Measurements from ENCODE around the gene OSGIN1. TPM values are rescaled to one million over a fixed set of nuclear protein-coding genes. Genes with fewer than 3 reads are reported as not detected.

OSGIN1 gene
- total RNA-seq, 1 donor from 2014 or later, result 12.5 TPM

GRCh38 chr16:83951544-83951943 is 1.5 kb upstream of the OSGIN1 start:
- no peak for TF ChIP-seq CTCF (IDR thresholded peaks at IDR 0.05; ENCODE audit: borderline replicate concordance)
- no peak for DNase-seq
- peaks cover 39% of the 10 kb centered on the region for H3K4me1 ChIP-seq
- H3K27ac ChIP-seq (replicated peaks), result no peak overlapping the region
- no peaks in the 10 kb centered on the region for H3K27me3 ChIP-seq (ENCODE audit: low read depth)
- H3K9me3 ChIP-seq (replicated peaks), result no peaks in the 10 kb centered on the region
- no peak overlapping the region for H3K4me3 ChIP-seq
- H3K36me3 ChIP-seq, result no peaks in the 10 kb centered on the region
- intact Hi-C loops (cut with micrococcal nuclease), result loop anchor here (10.0 kb wide), 1 partner anchor 233 kb away; the partner anchor contains the start of gene TAF1C

GRCh38 chr16:83952587-83952939 is 477 bp upstream of the OSGIN1 start:
- Histone ChIP-seq H3K27ac (replicated peaks) (peak overlapping the region; percentile 99), H3K4me3 (peak overlapping the region; percentile 83), H3K9me3 (replicated peaks) (no peaks in the 10 kb centered on the region), H3K36me3 (no peaks in the 10 kb centered on the region), H3K27me3 (ENCODE audit: low read depth) (no peaks in the 10 kb centered on the region), H3K4me1 (peaks cover 39% of the 10 kb centered on the region)
- DNase-seq, result no peak
- no peak for TF ChIP-seq CTCF (IDR thresholded peaks at IDR 0.05; ENCODE audit: borderline replicate concordance)
- intact Hi-C loops (cut with micrococcal nuclease), result loop anchor here (10.0 kb wide), 1 partner anchor 232 kb away; the partner anchor contains the start of gene TAF1C

GRCh38 chr16:83953796-83954576 is 946 bp downstream of the OSGIN1 start:
- DNase-seq, result no peak
- Histone ChIP-seq H3K4me1 (peaks cover 47% of the 10 kb centered on the region), H3K9me3 (replicated peaks) (no peaks in the 10 kb centered on the region), H3K4me3 (peak overlapping the region; percentile 83), H3K27me3 (ENCODE audit: low read depth) (no peaks in the 10 kb centered on the region), H3K27ac (replicated peaks) (peak overlapping the region; percentile 99), H3K36me3 (no peaks in the 10 kb centered on the region)
- intact Hi-C loops (cut with micrococcal nuclease), result loop anchor here (10.0 kb wide), 1 partner anchor 231 kb away; the partner anchor contains the start of gene TAF1C
- peak; percentile 46 for TF ChIP-seq CTCF (IDR thresholded peaks at IDR 0.05; ENCODE audit: borderline replicate concordance)

- peak overlapping the region; percentile 83 for H3K4me3 ChIP-seq
- H3K4me1 ChIP-seq, result peaks cover 53% of the 10 kb centered on the region
- peak overlapping the region; percentile 99 for H3K27ac ChIP-seq (replicated peaks)
- intact Hi-C loops (cut with micrococcal nuclease), result loop anchor here (10.0 kb wide), 1 partner anchor 230 kb away; the partner anchor contains the start of gene TAF1C
- peaks cover 5% of the 10 kb centered on the region for H3K36me3 ChIP-seq
- no peak for TF ChIP-seq CTCF (IDR thresholded peaks at IDR 0.05; ENCODE audit: borderline replicate concordance)
- no peaks in the 10 kb centered on the region for H3K27me3 ChIP-seq (ENCODE audit: low read depth)
- peak; percentile 41 for DNase-seq
- no peaks in the 10 kb centered on the region for H3K9me3 ChIP-seq (replicated peaks)
Measured at GRCh38 chr16:83954577-83955016, 1.6 kb downstream of the OSGIN1 start.

- intact Hi-C loops (cut with micrococcal nuclease), result loop anchor here (10.0 kb wide), 1 partner anchor 229 kb away; the partner anchor contains the start of gene TAF1C
- no peaks in the 10 kb centered on the region for H3K27me3 ChIP-seq (ENCODE audit: low read depth)
- no peaks in the 10 kb centered on the region for H3K9me3 ChIP-seq (replicated peaks)
- peaks cover 12% of the 10 kb centered on the region for H3K36me3 ChIP-seq
- H3K4me1 ChIP-seq, result peaks cover 62% of the 10 kb centered on the region
- no peak for TF ChIP-seq CTCF (IDR thresholded peaks at IDR 0.05; ENCODE audit: borderline replicate concordance)
- peak; percentile 34 for DNase-seq
- H3K27ac ChIP-seq (replicated peaks), result peak overlapping the region; percentile 99
- no peak overlapping the region for H3K4me3 ChIP-seq
Measured at GRCh38 chr16:83955218-83956130, 2.4 kb downstream of the OSGIN1 start.

Measured in left ventricle myocardium inferior (tissue), 1 donor.